Left lung (tissue), 10 donors: ENCODE measurements around the gene USP8. TPM values are rescaled to one million over a fixed set of nuclear protein-coding genes. Genes with fewer than 3 reads are reported as not detected.
"Not testable (repeated sequence)": the region's sequence is repeated elsewhere in the genome, so short reads cannot be mapped to it uniquely, and the experiment has no call there.

Source experiments
- ATAC-seq: fragments of 200-7000 bp; cut with Tn5 transposase; one replicate; pipeline ENCODE4 v1.9.1; 2020; ENCODE audit warnings: moderate library complexity
- DNase-seq, 4 donors: peaks; one replicate each; pipeline ENCODE4 v3.0.0-alpha.2; 2013 to 2020
- H3K27ac ChIP-seq, 2 donors: fragments of 200-600 bp; sonication (generic) in 1 of 2; one replicate each; pipeline versions ENCODE4 v1.5.0 to v1.8.0; 2020 to 2021
- H3K27me3 ChIP-seq, 2 donors: fragments of 200-600 bp; sonication (generic) in 1 of 2; one replicate each; pipeline versions ENCODE4 v1.5.0 to v1.8.0; 2020 to 2021
- H3K36me3 ChIP-seq, 2 donors: fragments of 200-600 bp; sonication (generic) in 1 of 2; one replicate each; pipeline versions ENCODE4 v1.5.0 to v1.8.0; 2020 to 2021
- H3K4me1 ChIP-seq, 2 donors: fragments of 200-600 bp; one replicate each; pipeline ENCODE4 v1.8.0; 2021
- H3K4me3 ChIP-seq, 2 donors: fragments of 200-600 bp; sonication (generic) in 1 of 2; one replicate each; pipeline versions ENCODE4 v1.5.0 to v1.8.0; 2020 to 2021; ENCODE audit warnings: mild to moderate bottlenecking in 1 of 2
- H3K9me3 ChIP-seq, 2 donors: fragments of 200-600 bp; sonication (generic) in 1 of 2; one replicate each; pipeline versions ENCODE4 v1.5.0 to v1.8.0; 2020 to 2021
- intact Hi-C, 2 donors: fragments of 100-400 bp; cut with DNase I; formaldehyde crosslinking; loops; one replicate each; pipeline versions ENCODE4 v1.11.2 to v1.14.2; 2022
- polyA plus RNA-seq, 6 donors: library from polyadenylated mRNA; unstranded; fragments of 120-200 nt; gene quantifications; one replicate each; pipeline ENCODE4 v1.2.1, GENCODE V29; 2013; ENCODE audit not compliant: insufficient read length in 6 of 6
- total RNA-seq, 2 donors: library from RNA; stranded (reverse); fragmentation: NEBNext Ultra II Directional; extraction: Animal tissue kit (Norgen Biotek cat#: 25700); gene quantifications; one replicate each; pipeline ENCODE4 v1.2.1, GENCODE V29; 2021
- TF ChIP-seq, protein P1 (sequence below), 2 donors: fragments of 200-600 bp; sonication (generic) in 1 of 2; IDR thresholded peaks; one replicate each; pipeline versions ENCODE4 v1.5.0 to v1.8.0; 2021; ENCODE audit warnings: antibody characterized with exemption in 2 of 2
- donor health status: DM: no; HTN: yes; CAD: no.
- donor health status: DM: no; HTN: no; CAD: no.

The USP8 gene
- total and polyA plus RNA-seq, 8 donors: 51.3 to 68.6 (median 60.8) TPM

- no peak overlapping the region for H3K4me3 ChIP-seq
- H3K4me1 ChIP-seq: peaks cover 0 to 4% of the 10 kb centered on the region in 2 donors
- H3K36me3 ChIP-seq: no peaks in the 10 kb centered on the region
- intact Hi-C loops: no loop called here
- no peaks in the 10 kb centered on the region for H3K9me3 ChIP-seq
- H3K27me3 ChIP-seq: no peaks in the 10 kb centered on the region
- H3K27ac ChIP-seq: no peak overlapping the region
- DNase-seq (no peak), ATAC-seq (no peak)
- TF ChIP-seq, protein P1, sequence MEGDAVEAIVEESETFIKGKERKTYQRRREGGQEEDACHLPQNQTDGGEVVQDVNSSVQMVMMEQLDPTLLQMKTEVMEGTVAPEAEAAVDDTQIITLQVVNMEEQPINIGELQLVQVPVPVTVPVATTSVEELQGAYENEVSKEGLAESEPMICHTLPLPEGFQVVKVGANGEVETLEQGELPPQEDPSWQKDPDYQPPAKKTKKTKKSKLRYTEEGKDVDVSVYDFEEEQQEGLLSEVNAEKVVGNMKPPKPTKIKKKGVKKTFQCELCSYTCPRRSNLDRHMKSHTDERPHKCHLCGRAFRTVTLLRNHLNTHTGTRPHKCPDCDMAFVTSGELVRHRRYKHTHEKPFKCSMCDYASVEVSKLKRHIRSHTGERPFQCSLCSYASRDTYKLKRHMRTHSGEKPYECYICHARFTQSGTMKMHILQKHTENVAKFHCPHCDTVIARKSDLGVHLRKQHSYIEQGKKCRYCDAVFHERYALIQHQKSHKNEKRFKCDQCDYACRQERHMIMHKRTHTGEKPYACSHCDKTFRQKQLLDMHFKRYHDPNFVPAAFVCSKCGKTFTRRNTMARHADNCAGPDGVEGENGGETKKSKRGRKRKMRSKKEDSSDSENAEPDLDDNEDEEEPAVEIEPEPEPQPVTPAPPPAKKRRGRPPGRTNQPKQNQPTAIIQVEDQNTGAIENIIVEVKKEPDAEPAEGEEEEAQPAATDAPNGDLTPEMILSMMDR (IDR thresholded peaks at IDR 0.05): no peak
Observed at GRCh38 chr15:50380089-50380488, 44.1 kb upstream of the USP8 start.

DNA sequence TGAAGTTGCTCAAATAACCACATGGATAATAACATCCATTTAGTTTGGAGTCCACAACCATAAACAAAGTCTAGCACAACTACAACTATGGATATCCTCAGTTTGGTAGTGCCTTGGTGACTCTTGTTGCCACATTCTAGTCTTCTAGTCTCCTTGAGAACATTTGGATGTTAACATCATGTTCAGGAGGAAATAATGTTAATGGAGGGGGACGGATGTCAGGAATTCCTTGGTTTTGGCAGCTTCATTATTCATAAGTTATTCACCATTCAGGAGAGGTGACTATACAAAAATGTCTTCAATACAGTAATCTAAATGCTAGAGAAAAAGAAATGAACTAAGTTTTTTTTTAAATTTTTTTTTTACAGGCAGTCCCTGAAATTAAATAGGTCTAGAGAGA, 42.8 kb upstream of the USP8 start:
- intact Hi-C loops: no loop called here
- no peaks in the 10 kb centered on the region for H3K27me3 ChIP-seq
- TF ChIP-seq, protein P1 (IDR thresholded peaks at IDR 0.05): no peak
- DNase-seq (no peak), ATAC-seq (no peak)
- H3K4me3 ChIP-seq: no peak overlapping the region
- H3K27ac ChIP-seq: no peak overlapping the region
- H3K4me1 ChIP-seq: peaks cover 0 to 4% of the 10 kb centered on the region in 2 donors
- no peaks in the 10 kb centered on the region for H3K9me3 ChIP-seq
- no peaks in the 10 kb centered on the region for H3K36me3 ChIP-seq

GRCh38 chr15:50382408-50382807, 41.8 kb upstream of the USP8 start:
- H3K27me3 ChIP-seq, DNase-seq, H3K27ac ChIP-seq, H3K4me1 ChIP-seq, intact Hi-C loops, H3K36me3 ChIP-seq, H3K9me3 ChIP-seq, H3K4me3 ChIP-seq, ATAC-seq: not testable (repeated sequence)

- TF ChIP-seq, protein P1 (IDR thresholded peaks at IDR 0.05): no peak
- Histone ChIP-seq H3K36me3 (no peaks in the 10 kb centered on the region), H3K27ac (no peak overlapping the region), H3K27me3 (no peaks in the 10 kb centered on the region), H3K9me3 (no peaks in the 10 kb centered on the region), H3K4me3 (no peak overlapping the region), H3K4me1 (no peaks in the 10 kb centered on the region)
- intact Hi-C loops: no loop called here
- DNase-seq: no peak
- peak; percentile 47 for ATAC-seq
Observed at GRCh38 chr15:50390554-50391264, 33.5 kb upstream of the USP8 start.

DNA sequence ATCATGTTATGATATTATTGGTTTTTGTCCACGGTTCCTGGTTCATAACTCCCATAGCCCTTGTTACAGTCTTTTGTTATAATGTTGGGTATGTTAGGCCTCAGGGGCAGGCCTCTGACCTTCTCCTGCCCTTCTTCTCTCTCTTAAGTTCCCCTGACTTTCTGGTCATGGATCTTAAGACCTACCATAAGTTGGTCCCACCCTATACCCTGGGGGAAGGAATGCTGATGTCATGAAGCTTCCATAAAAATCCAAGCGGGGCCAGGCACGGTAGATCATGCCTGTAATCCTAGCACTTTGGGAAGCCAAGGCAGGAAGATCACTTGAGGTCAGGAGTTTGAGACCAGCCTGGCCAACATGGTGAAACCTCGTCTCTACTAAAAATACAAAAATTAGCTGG, 32.6 kb upstream of the USP8 start:
- intact Hi-C loops, H3K4me3 ChIP-seq, H3K36me3 ChIP-seq, H3K27me3 ChIP-seq, H3K4me1 ChIP-seq, DNase-seq, H3K27ac ChIP-seq, ATAC-seq, H3K9me3 ChIP-seq: not testable (repeated sequence)

DNA sequence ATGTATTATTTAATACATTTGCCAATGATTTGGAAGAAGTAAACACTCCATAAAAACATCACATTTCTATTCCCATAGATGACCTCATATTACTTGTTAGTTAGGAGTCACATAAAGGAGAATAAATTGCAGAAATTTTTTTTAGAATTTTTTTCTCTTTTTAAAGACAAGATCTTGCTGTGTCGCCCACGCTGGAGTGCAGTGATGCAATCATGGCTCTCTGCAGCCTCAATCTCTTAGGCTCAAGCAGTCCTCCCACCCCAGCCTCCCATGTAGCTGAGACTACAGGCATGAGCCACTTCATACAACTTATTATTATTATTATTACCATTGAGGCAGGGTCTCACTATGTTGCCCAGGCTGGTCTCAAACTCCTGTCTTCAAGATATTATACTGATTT, 12.3 kb upstream of the USP8 start:
- Histone ChIP-seq H3K9me3 (no peaks in the 10 kb centered on the region), H3K36me3 (no peaks in the 10 kb centered on the region), H3K4me1 (no peaks in the 10 kb centered on the region), H3K4me3 (no peak overlapping the region), H3K27me3 (no peaks in the 10 kb centered on the region), H3K27ac (no peak overlapping the region)
- intact Hi-C loops: no loop called here
- DNase-seq (no peak), ATAC-seq (no peak)
- TF ChIP-seq, protein P1 (IDR thresholded peaks at IDR 0.05): no peak
